Neural cell (in vitro differentiated cells): Measurements from ENCODE around the gene EPHB3. TPM values are rescaled to one million over a fixed set of nuclear protein-coding genes. Genes with fewer than 3 reads are reported as not detected.

Source experiments
- H2AFZ ChIP-seq: fragments of 200-600, 300-800 bp; sonication (generic), shearing (Covaris generic); 2 replicates; pipeline ENCODE4 v1.6.0; 2014; ENCODE audit warnings: low read depth, mild to moderate bottlenecking, antibody characterized with exemption, low read length, moderate library complexity
- H3F3A ChIP-seq: fragments of 200-600 bp; shearing (Covaris generic); 2 replicates; pipeline ENCODE4 v1.6.1; 2016; ENCODE audit warnings: mild to moderate bottlenecking, moderate library complexity, mixed read lengths, antibody characterized with exemption, low read length; ENCODE audit not compliant: insufficient read depth, poor library complexity, severe bottlenecking
- H3K27ac ChIP-seq: fragments of 200-600, 300-800 bp; sonication (generic), shearing (Covaris generic); 2 replicates; pipeline ENCODE4 v1.5.1; 2014; ENCODE audit warnings: mild to moderate bottlenecking, low read length, moderate library complexity
- H3K27me3 ChIP-seq: fragments of 300-800, 200-600 bp; sonication (generic), shearing (Covaris generic); 2 replicates; pipeline ENCODE4 v1.6.0; 2014; ENCODE audit warnings: mild to moderate bottlenecking, low read depth, low read length, moderate library complexity; ENCODE audit not compliant: insufficient read depth
- H3K36me3 ChIP-seq: fragments of 300-800, 200-600 bp; sonication (generic), shearing (Covaris generic); 2 replicates; pipeline ENCODE4 v1.5.1; 2014; ENCODE audit warnings: mild to moderate bottlenecking, antibody characterized with exemption, low read length, moderate library complexity; ENCODE audit not compliant: insufficient read depth
- H3K4me2 ChIP-seq: fragments of 300-800, 200-600 bp; sonication (generic), shearing (Covaris generic); 2 replicates; pipeline ENCODE4 v1.6.0; 2014; ENCODE audit warnings: mild to moderate bottlenecking, low read length
- H3K4me3 ChIP-seq: fragments of 300-800, 200-600 bp; sonication (generic), shearing (Covaris generic); 2 replicates; pipeline ENCODE4 v1.5.1; 2014; ENCODE audit warnings: mild to moderate bottlenecking, low read length, moderate library complexity
- H3K79me2 ChIP-seq: fragments of 200-600 bp; shearing (Covaris generic); replicated peaks from 2 replicates; pipeline ENCODE4 v1.6.0; 2014; ENCODE audit warnings: mild to moderate bottlenecking, low read length, moderate library complexity; ENCODE audit not compliant: insufficient read depth
- H3K9ac ChIP-seq: fragments of 300-800, 200-600 bp; sonication (generic), shearing (Covaris generic); 2 replicates; pipeline ENCODE4 v1.6.1; 2016; ENCODE audit warnings: mild to moderate bottlenecking, low read length, mixed read lengths
- H3K9me2 ChIP-seq: fragments of 200-600 bp; shearing (Covaris generic); 2 replicates; pipeline ENCODE4 v1.6.1; 2016; ENCODE audit warnings: mild to moderate bottlenecking, low read length, mixed read lengths; ENCODE audit not compliant: insufficient read depth
- H3K9me3 ChIP-seq: fragments of 200-600, 300-800 bp; sonication (generic), shearing (Covaris generic); 2 replicates; pipeline ENCODE4 v1.6.1; 2016; ENCODE audit warnings: mild to moderate bottlenecking, mixed run types, low read length, moderate library complexity, mixed read lengths
- H4K20me1 ChIP-seq: fragments of 200-600 bp; shearing (Covaris generic); 2 replicates; pipeline ENCODE4 v1.6.1; 2016; ENCODE audit warnings: mild to moderate bottlenecking, mixed run types; ENCODE audit not compliant: insufficient read depth
- CTCF ChIP-seq: fragments of 450-650 bp; IDR thresholded peaks from 2 replicates; pipeline ENCODE4 v1.5.1; 2014; ENCODE audit warnings: antibody characterized with exemption, mild to moderate bottlenecking, moderate library complexity; ENCODE audit not compliant: poor library complexity, severe bottlenecking
- EP300 ChIP-seq: fragments of 450-650 bp; conservative IDR thresholded peaks from 2 replicates; pipeline ENCODE4 v1.6.1; 2014; ENCODE audit warnings: antibody characterized with exemption, mild to moderate bottlenecking, moderate library complexity; ENCODE audit not compliant: poor library complexity, severe bottlenecking
- EZH2 ChIP-seq: fragments of 200-600, 300-800 bp; shearing (Covaris generic), sonication (generic); IDR thresholded peaks from 2 replicates; pipeline ENCODE4 v1.6.1; 2014; ENCODE audit warnings: antibody characterized with exemption, low read length, borderline replicate concordance, mild to moderate bottlenecking; ENCODE audit not compliant: insufficient read depth, poor library complexity, severe bottlenecking
- MXI1 ChIP-seq: fragments of 450-650 bp; conservative IDR thresholded peaks from 2 replicates; pipeline ENCODE4 v1.6.1; 2014; ENCODE audit warnings: antibody characterized with exemption, mild to moderate bottlenecking; ENCODE audit not compliant: poor library complexity, severe bottlenecking
- POLR2AphosphoS5 ChIP-seq: IDR thresholded peaks from 2 replicates; pipeline ENCODE4 v1.6.1; 2012
- RAD21 ChIP-seq: fragments of 450-650 bp; conservative IDR thresholded peaks from 2 replicates; pipeline ENCODE4 v1.6.1; 2014; ENCODE audit warnings: antibody characterized with exemption, mild to moderate bottlenecking, moderate library complexity
- SMC3 ChIP-seq: fragments of 450-650 bp; conservative IDR thresholded peaks from 2 replicates; pipeline ENCODE4 v1.6.1; 2014; ENCODE audit warnings: antibody characterized with exemption, mild to moderate bottlenecking, moderate library complexity; ENCODE audit not compliant: poor library complexity
- TAF1 ChIP-seq: IDR thresholded peaks from 2 replicates; pipeline ENCODE4 v1.6.1; 2012; ENCODE audit warnings: low read depth
- polyA plus RNA-seq: library from polyadenylated mRNA; depleted of rRNA; stranded (reverse); fragments of >200 nt; gene quantifications from 2 replicates; pipeline ENCODE4 v1.2.3, GENCODE V29; 2014
- TF ChIP-seq, protein P1 (sequence below): IDR thresholded peaks from 2 replicates; pipeline ENCODE4 v1.6.1; 2012; ENCODE audit warnings: borderline replicate concordance

The EPHB3 gene
- polyA plus RNA-seq, 1 donor from 2014 or later = 4.3 TPM

- H2AFZ ChIP-seq = no peak overlapping the region
Observed at GRCh38 chr3:184539801-184540435, 21.7 kb upstream of the EPHB3 start.

GRCh38 chr3:184540777-184541681, 20.6 kb upstream of the EPHB3 start:
- Histone ChIP-seq H3K27me3 (no peaks in the 10 kb centered on the region), H3K4me3 (no peak overlapping the region), H3K27ac (no peak overlapping the region), H2AFZ (no peak overlapping the region), H3K9me2 (no peaks in the 10 kb centered on the region), H3K36me3 (no peaks in the 10 kb centered on the region), H4K20me1 (no peaks in the 10 kb centered on the region), H3K79me2 (no peaks in the 10 kb centered on the region), H3K9ac (no peak overlapping the region), H3K4me2 (no peak overlapping the region), H3F3A (no peaks in the 10 kb centered on the region), H3K9me3 (no peaks in the 10 kb centered on the region)
- TF ChIP-seq TAF1 (no peak), CTCF (peak; percentile 72), RAD21 (peak; percentile 69), EZH2 (no peak), POLR2AphosphoS5 (no peak), SMC3 (peak; percentile 76), EP300 (no peak), MXI1 (peak; percentile 22)
- TF ChIP-seq, protein P1, sequence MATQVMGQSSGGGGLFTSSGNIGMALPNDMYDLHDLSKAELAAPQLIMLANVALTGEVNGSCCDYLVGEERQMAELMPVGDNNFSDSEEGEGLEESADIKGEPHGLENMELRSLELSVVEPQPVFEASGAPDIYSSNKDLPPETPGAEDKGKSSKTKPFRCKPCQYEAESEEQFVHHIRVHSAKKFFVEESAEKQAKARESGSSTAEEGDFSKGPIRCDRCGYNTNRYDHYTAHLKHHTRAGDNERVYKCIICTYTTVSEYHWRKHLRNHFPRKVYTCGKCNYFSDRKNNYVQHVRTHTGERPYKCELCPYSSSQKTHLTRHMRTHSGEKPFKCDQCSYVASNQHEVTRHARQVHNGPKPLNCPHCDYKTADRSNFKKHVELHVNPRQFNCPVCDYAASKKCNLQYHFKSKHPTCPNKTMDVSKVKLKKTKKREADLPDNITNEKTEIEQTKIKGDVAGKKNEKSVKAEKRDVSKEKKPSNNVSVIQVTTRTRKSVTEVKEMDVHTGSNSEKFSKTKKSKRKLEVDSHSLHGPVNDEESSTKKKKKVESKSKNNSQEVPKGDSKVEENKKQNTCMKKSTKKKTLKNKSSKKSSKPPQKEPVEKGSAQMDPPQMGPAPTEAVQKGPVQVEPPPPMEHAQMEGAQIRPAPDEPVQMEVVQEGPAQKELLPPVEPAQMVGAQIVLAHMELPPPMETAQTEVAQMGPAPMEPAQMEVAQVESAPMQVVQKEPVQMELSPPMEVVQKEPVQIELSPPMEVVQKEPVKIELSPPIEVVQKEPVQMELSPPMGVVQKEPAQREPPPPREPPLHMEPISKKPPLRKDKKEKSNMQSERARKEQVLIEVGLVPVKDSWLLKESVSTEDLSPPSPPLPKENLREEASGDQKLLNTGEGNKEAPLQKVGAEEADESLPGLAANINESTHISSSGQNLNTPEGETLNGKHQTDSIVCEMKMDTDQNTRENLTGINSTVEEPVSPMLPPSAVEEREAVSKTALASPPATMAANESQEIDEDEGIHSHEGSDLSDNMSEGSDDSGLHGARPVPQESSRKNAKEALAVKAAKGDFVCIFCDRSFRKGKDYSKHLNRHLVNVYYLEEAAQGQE = no peak

More at GRCh38 chr3:184539801-184540435, 21.7 kb upstream of the EPHB3 start:
- Histone ChIP-seq H3K9ac (no peak overlapping the region), H3K9me2 (no peaks in the 10 kb centered on the region), H4K20me1 (no peaks in the 10 kb centered on the region), H3F3A (no peaks in the 10 kb centered on the region), H3K4me2 (no peak overlapping the region), H3K27me3 (no peaks in the 10 kb centered on the region), H3K36me3 (no peaks in the 10 kb centered on the region), H3K79me2 (no peaks in the 10 kb centered on the region), H3K4me3 (no peak overlapping the region), H3K9me3 (no peaks in the 10 kb centered on the region), H3K27ac (no peak overlapping the region)
- no peak for TF ChIP-seq MXI1
- TF ChIP-seq POLR2AphosphoS5 = no peak
- no peak for TF ChIP-seq EP300
- no peak for TF ChIP-seq EZH2
- TF ChIP-seq CTCF = no peak
